Measurements from ENCODE around the gene KCNAB2. TPM values are rescaled to one million over a fixed set of nuclear protein-coding genes. Genes with fewer than 3 reads are reported as not detected.

KCNAB2 gene
- total RNA-seq, 1 experiment from 2014 or later = 3.6 TPM

GRCh38 chr1:6148497-6149241 is 103.0 kb downstream of the KCNAB2 start:
- no peak for DNase-seq (ENCODE audit: low spot score)

GRCh38 chr1:6149597-6149996 is 103.9 kb downstream of the KCNAB2 start:
- DNase-seq (ENCODE audit: low spot score) = no peak

- DNase-seq (ENCODE audit: low spot score) = no peak
Measured at GRCh38 chr1:6150006-6150938, 104.6 kb downstream of the KCNAB2 start.

Other genes starting within 250 kb of the KCNAB2 start
- gene NPHP4, start 53.5 kb upstream of the KCNAB2 start, total RNA-seq (2014; rRNA removed; shearing (Covaris generic)) = 2.4 and 12.0 TPM in 2 replicates
- gene CHD5, start 134.4 kb downstream of the KCNAB2 start, total RNA-seq (2014; rRNA removed; shearing (Covaris generic)) = 0.04 TPM in 2 replicates
- gene RPL22, start 153.7 kb downstream of the KCNAB2 start, total RNA-seq (2014; rRNA removed; shearing (Covaris generic)) = 113 and 140 TPM in 2 replicates
- gene RNF207, start 160.2 kb downstream of the KCNAB2 start, total RNA-seq (2014; rRNA removed; shearing (Covaris generic)) = 0.12 and 1.6 TPM in 2 replicates
- gene ICMT, start 190.1 kb downstream of the KCNAB2 start, total RNA-seq (2014; rRNA removed; shearing (Covaris generic)) = 52.2 and 67.1 TPM in 2 replicates
- not detected in 2 replicates for gene HES3, start 198.3 kb downstream of the KCNAB2 start, total RNA-seq (2014; rRNA removed; shearing (Covaris generic))
- gene GPR153, start 215.2 kb downstream of the KCNAB2 start, total RNA-seq (2014; rRNA removed; shearing (Covaris generic)) = 1.7 and 1.9 TPM in 2 replicates

All from H4 (cell line).